CD14-positive monocyte (primary cell): Measurements from ENCODE around the gene SPRY4. TPM values are rescaled to one million over a fixed set of nuclear protein-coding genes. Genes with fewer than 3 reads are reported as not detected.

ENCODE experiments used
- DNase-seq, 3 donors: peaks; one replicate each; pipeline ENCODE4 v3.0.0-alpha.2; 2011 to 2022
- H2AFZ ChIP-seq: 2 replicates; pipeline ENCODE4 v1.6.0; 2012; ENCODE audit warnings: mild to moderate bottlenecking, low read depth, low read length, inconsistent platforms; ENCODE audit not compliant: insufficient read depth, poor library complexity, severe bottlenecking
- H3K27ac ChIP-seq, 2 donors: 1 replicate in 1 of 2; 2 replicates in 1 of 2; pipeline ENCODE4 v1.5.1; 2012 to 2013; ENCODE audit warnings: low read length in 2 of 2, control low read depth in 1 of 2, inconsistent platforms in 1 of 2, low read depth in 1 of 2, mild to moderate bottlenecking in 1 of 2
- H3K27me3 ChIP-seq, 2 donors: one replicate each; pipeline versions ENCODE4 v1.6.0 to v1.6.1; 2011 to 2013; ENCODE audit warnings: low read length in 2 of 2; ENCODE audit not compliant: control insufficient read depth in 2 of 2, insufficient read depth in 2 of 2
- H3K36me3 ChIP-seq, 2 donors: replicated peaks in 1 of 2; 1 replicate in 1 of 2; 2 replicates in 1 of 2; pipeline versions ENCODE4 v1.5.1 to v1.6.1; 2012 to 2013; ENCODE audit warnings: low read length in 2 of 2, control low read depth in 1 of 2, inconsistent platforms in 1 of 2, mild to moderate bottlenecking in 1 of 2; ENCODE audit not compliant: insufficient read depth in 2 of 2, control insufficient read depth in 1 of 2
- H3K4me1 ChIP-seq, 2 donors: 1 replicate in 1 of 2; 2 replicates in 1 of 2; pipeline versions ENCODE4 v1.5.1 to v1.6.1; 2012 to 2013; ENCODE audit warnings: low read length in 2 of 2, control low read depth in 1 of 2, inconsistent platforms in 1 of 2, mild to moderate bottlenecking in 1 of 2, moderate library complexity in 1 of 2; ENCODE audit not compliant: insufficient read depth in 2 of 2, control insufficient read depth in 1 of 2
- H3K4me2 ChIP-seq: replicated peaks from 2 replicates; pipeline ENCODE3; 2012; ENCODE audit warnings: low read length, moderate library complexity, mild to moderate bottlenecking; ENCODE audit not compliant: poor library complexity, severe bottlenecking; ENCODE audit errors: extremely low read depth
- H3K4me3 ChIP-seq, 3 experiments: fragments of 200-600 bp in 1 of 3; sonication (generic) in 1 of 3; replicated peaks in 1 of 3; 1 replicate in 2 of 3; 2 replicates in 1 of 3; pipeline ENCODE4 v1.5.1; 2011 to 2013; ENCODE audit warnings: low read length in 3 of 3, mild to moderate bottlenecking in 3 of 3, control low read depth in 2 of 3, low read depth in 2 of 3, inconsistent platforms in 1 of 3, moderate library complexity in 1 of 3
- H3K79me2 ChIP-seq: 2 replicates; pipeline ENCODE4 v1.6.0; 2012; ENCODE audit warnings: mild to moderate bottlenecking, control low read depth, inconsistent platforms, low read length, moderate library complexity; ENCODE audit not compliant: insufficient read depth
- H3K9ac ChIP-seq: 2 replicates; pipeline ENCODE4 v1.6.0; 2017; ENCODE audit warnings: low read length, mild to moderate bottlenecking; ENCODE audit not compliant: insufficient read depth, poor library complexity, severe bottlenecking
- H3K9me3 ChIP-seq, 2 donors: replicated peaks in 1 of 2; 1 replicate in 1 of 2; 2 replicates in 1 of 2; pipeline versions ENCODE4 v1.5.1 to v1.6.1; 2012 to 2013; ENCODE audit warnings: low read length in 2 of 2, control low read depth in 1 of 2; ENCODE audit not compliant: control insufficient read depth in 1 of 2, insufficient read depth in 1 of 2
- H4K20me1 ChIP-seq: 2 replicates; pipeline ENCODE4 v1.6.0; 2012; ENCODE audit warnings: mild to moderate bottlenecking, low read length, control low read depth, moderate library complexity; ENCODE audit not compliant: insufficient read depth
- H3K27ac Mint-ChIP-seq, 7 donors: one replicate each; pipeline ENCODE4 v1.8.0; 2020; ENCODE audit warnings: mild to moderate bottlenecking in 7 of 7, mixed read lengths in 7 of 7, moderate library complexity in 6 of 7, inconsistent platforms in 2 of 7
- H3K27me3 Mint-ChIP-seq, 3 donors: one replicate each; pipeline ENCODE4 v1.8.0; 2021 to 2022; ENCODE audit warnings: low read depth in 3 of 3, mild to moderate bottlenecking in 3 of 3, mixed read lengths in 3 of 3, moderate library complexity in 3 of 3, inconsistent platforms in 1 of 3
- H3K36me3 Mint-ChIP-seq, 2 donors: one replicate each; pipeline ENCODE4 v1.8.0; 2020; ENCODE audit warnings: mixed read lengths in 2 of 2, inconsistent platforms in 1 of 2, mild to moderate bottlenecking in 1 of 2
- H3K4me1 Mint-ChIP-seq: one replicate; pipeline ENCODE4 v1.8.0; 2020; ENCODE audit warnings: mild to moderate bottlenecking, mixed read lengths
- H3K4me3 Mint-ChIP-seq, 2 donors: one replicate each; pipeline ENCODE4 v1.8.0; 2020; ENCODE audit warnings: mild to moderate bottlenecking in 2 of 2, mixed read lengths in 2 of 2, moderate library complexity in 1 of 2
- H3K9me3 Mint-ChIP-seq, 7 donors: one replicate each; pipeline ENCODE4 v1.8.0; 2020 to 2022; ENCODE audit warnings: mixed read lengths in 7 of 7, mild to moderate bottlenecking in 6 of 7, moderate library complexity in 6 of 7, inconsistent platforms in 2 of 7
- CTCF ChIP-seq: fragments of 200-600 bp; IDR thresholded peaks from one replicate; pipeline ENCODE4 v1.8.0; 2022; ENCODE audit warnings: antibody characterized with exemption, mild to moderate bottlenecking
- WGBS: methylation state at CpG from one replicate; pipeline ENCODE4 v1.1.5; 2013; ENCODE audit warnings: missing lambda C conversion rate; ENCODE audit not compliant: insufficient coverage; 5-methylcytosine and 5-hydroxymethylcytosine counted together
- intact Hi-C, 2 donors: fragments of 100-400 bp; cut with micrococcal nuclease; formaldehyde crosslinking; loops; one replicate each; pipeline versions ENCODE4 v1.15.0 to v1.15.1; 2023
- polyA plus RNA-seq, 3 donors: library from polyadenylated mRNA; depleted of rRNA in 1 of 3; unstranded in 2 of 3; stranded (reverse) in 1 of 3; fragments of 300-500 nt in 2 of 3; fragments of >200 nt in 1 of 3; fragmentation: Illumina TruSeq in 2 of 3; gene quantifications; 1 replicate in 2 of 3; 2 replicates in 1 of 3; pipeline ENCODE4 v1.2.3, GENCODE V29; 2012 to 2021

SPRY4 gene
- polyA plus RNA-seq, 3 donors = not detected

GRCh38 chr5:142308358-142308757, 16.5 kb downstream of the SPRY4 start:
- Histone ChIP-seq H3K36me3 (no peaks in the 10 kb centered on the region), H4K20me1 (no peaks in the 10 kb centered on the region), H3K4me3 (no peak overlapping the region), H3K9me3 (no peaks in the 10 kb centered on the region), H3K27me3 (no peaks in the 10 kb centered on the region), H3K79me2 (no peaks in the 10 kb centered on the region), H3K4me2 (no peak overlapping the region), H3K4me1 (no peaks in the 10 kb centered on the region), H3K27ac (no peak overlapping the region), H2AFZ (no peak overlapping the region), H3K9ac (no peak overlapping the region)
- Mint-ChIP-seq H3K36me3 (no peaks in the 10 kb centered on the region), H3K27ac (no peak overlapping the region), H3K4me3 (no peak overlapping the region), H3K27me3 (peaks cover 18 to 26% (median 18%) of the 10 kb centered on the region in 3 donors), H3K4me1 (no peaks in the 10 kb centered on the region), H3K9me3 (peaks cover 0 to 1% (median 0%) of the 10 kb centered on the region in 7 donors)
- no peak for TF ChIP-seq CTCF
- intact Hi-C loops = no loop called here
- no peak for DNase-seq
- 89% methylated on average over 3 of the region's 3 CpGs for WGBS

GRCh38 chr5:142307146-142307890, 17.5 kb downstream of the SPRY4 start:
- no peaks in the 10 kb centered on the region for H3K79me2 ChIP-seq
- intact Hi-C loops = no loop called here

More at GRCh38 chr5:142307146-142307890, 17.5 kb downstream of the SPRY4 start:
- Histone ChIP-seq H3K27ac (no peak overlapping the region), H4K20me1 (no peaks in the 10 kb centered on the region), H3K4me2 (no peak overlapping the region), H3K36me3 (no peaks in the 10 kb centered on the region), H2AFZ (no peak overlapping the region), H3K4me1 (no peaks in the 10 kb centered on the region), H3K9ac (no peak overlapping the region), H3K9me3 (no peaks in the 10 kb centered on the region), H3K4me3 (no peak overlapping the region), H3K27me3 (no peaks in the 10 kb centered on the region)
- H3K36me3 Mint-ChIP-seq = no peaks in the 10 kb centered on the region
- TF ChIP-seq CTCF = no peak
- WGBS = 100% methylated on average over 2 of the region's 7 CpGs
- no peak for DNase-seq
- no peaks in the 10 kb centered on the region for H3K4me1 Mint-ChIP-seq
- H3K4me3 Mint-ChIP-seq = no peak overlapping the region
- peaks cover 0 to 1% (median 0%) of the 10 kb centered on the region in 7 donors for H3K9me3 Mint-ChIP-seq
- H3K27ac Mint-ChIP-seq = no peak overlapping the region
- H3K27me3 Mint-ChIP-seq = peaks cover 14 to 19% (median 15%) of the 10 kb centered on the region in 3 donors
